Measurements from ENCODE around the gene BMS1. TPM values are rescaled to one million over a fixed set of nuclear protein-coding genes. Genes with fewer than 3 reads are reported as not detected.

BMS1 gene
- total and polyA plus RNA-seq, 2 of the 8 experiments (the other 6 are each of a cell fraction or from before 2014, with no cell fraction given), result 3.7 to 34.6 TPM

- CTCF ChIA-PET (ENCODE audit: partially characterized antibody), result interaction anchor here (0.5 to 2.2 kb wide), 8 partner anchors 10 to 356 kb away, joined by 3 to 8 read pairs (median 4); no protein-coding TSS in a partner anchor
- H3K36me3 ChIP-seq (ENCODE audit: control insufficient read depth in 2 of 4, insufficient read depth in 4 of 4, low read length in 3 of 4), result peaks cover 10 to 34% (median 18%) of the 10 kb centered on the region in 4 experiments
- H3K23ac ChIP-seq (ENCODE audit: insufficient read length), result no peak overlapping the region
- H3K4ac ChIP-seq (replicated peaks; ENCODE audit: insufficient read length, low read depth, low read length), result no peak overlapping the region
- H2BK15ac ChIP-seq (ENCODE audit: low read length), result no peak overlapping the region
- no peak overlapping the region for H4K91ac ChIP-seq (replicated peaks; ENCODE audit: insufficient read length, low read length)
- no peak for FAIRE-seq
- peak in 1 of 2 experiments; percentile 62 for DNase-seq (ENCODE audit: low read depth in 1 of 2, low spot score in 2 of 2)
- no peak overlapping the region for H3K9ac ChIP-seq (replicated peaks in 1 of 4; ENCODE audit: extremely low read depth in 1 of 4, low read depth in 3 of 4, low read length in 3 of 4)
- TF ChIP-seq RAD21 (IDR thresholded peaks at IDR 0.05 in 1 of 2, conservative IDR thresholded peaks at IDR 0.05 in 1 of 2; ENCODE audit: low read depth in 2 of 2, low read length in 2 of 2), result peak; percentile 62 to 69
- TF ChIP-seq SIN3A (conservative IDR thresholded peaks at IDR 0.05 in 1 of 2, IDR thresholded peaks at IDR 0.05 in 1 of 2; ENCODE audit: low read depth in 1 of 2, low read length in 2 of 2), result peak; percentile 19 to 22; a peak in 1 of 4 replicates
- TF ChIP-seq, protein P1, sequence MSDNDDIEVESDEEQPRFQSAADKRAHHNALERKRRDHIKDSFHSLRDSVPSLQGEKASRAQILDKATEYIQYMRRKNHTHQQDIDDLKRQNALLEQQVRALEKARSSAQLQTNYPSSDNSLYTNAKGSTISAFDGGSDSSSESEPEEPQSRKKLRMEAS (IDR thresholded peaks at IDR 0.05), result peak; percentile 47; the same call in 1 of the 2 replicates
- TF ChIP-seq, protein P2, sequence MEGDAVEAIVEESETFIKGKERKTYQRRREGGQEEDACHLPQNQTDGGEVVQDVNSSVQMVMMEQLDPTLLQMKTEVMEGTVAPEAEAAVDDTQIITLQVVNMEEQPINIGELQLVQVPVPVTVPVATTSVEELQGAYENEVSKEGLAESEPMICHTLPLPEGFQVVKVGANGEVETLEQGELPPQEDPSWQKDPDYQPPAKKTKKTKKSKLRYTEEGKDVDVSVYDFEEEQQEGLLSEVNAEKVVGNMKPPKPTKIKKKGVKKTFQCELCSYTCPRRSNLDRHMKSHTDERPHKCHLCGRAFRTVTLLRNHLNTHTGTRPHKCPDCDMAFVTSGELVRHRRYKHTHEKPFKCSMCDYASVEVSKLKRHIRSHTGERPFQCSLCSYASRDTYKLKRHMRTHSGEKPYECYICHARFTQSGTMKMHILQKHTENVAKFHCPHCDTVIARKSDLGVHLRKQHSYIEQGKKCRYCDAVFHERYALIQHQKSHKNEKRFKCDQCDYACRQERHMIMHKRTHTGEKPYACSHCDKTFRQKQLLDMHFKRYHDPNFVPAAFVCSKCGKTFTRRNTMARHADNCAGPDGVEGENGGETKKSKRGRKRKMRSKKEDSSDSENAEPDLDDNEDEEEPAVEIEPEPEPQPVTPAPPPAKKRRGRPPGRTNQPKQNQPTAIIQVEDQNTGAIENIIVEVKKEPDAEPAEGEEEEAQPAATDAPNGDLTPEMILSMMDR (IDR thresholded peaks at IDR 0.05; ENCODE audit: control extremely low read depth in 1 of 3, insufficient read depth in 1 of 3, low read depth in 1 of 3, low read length in 3 of 3), result peak; percentile 64 to 73 (median 70)
- TF ChIP-seq POLR2AphosphoS5 (IDR thresholded peaks at IDR 0.05; ENCODE audit: low read depth, low read length), result 0 out of 2 replicates have a peak, but pooled peaks have one; percentile 21
- no peak for TF ChIP-seq RXRA (IDR thresholded peaks at IDR 0.05; ENCODE audit: insufficient read depth, low read depth, low read length)
- no peak for TF ChIP-seq POU5F1 (IDR thresholded peaks at IDR 0.05; ENCODE audit: low read depth, low read length)
- no peak for TF ChIP-seq EP300 (IDR thresholded peaks at IDR 0.05; ENCODE audit: borderline replicate concordance in 1 of 2, low read depth in 2 of 2, low read length in 2 of 2)
- no peak for TF ChIP-seq KDM4A (IDR thresholded peaks at IDR 0.05; ENCODE audit: low read depth, low read length, severe bottlenecking)
- H2AFZ ChIP-seq (ENCODE audit: low read length), result no peak overlapping the region
- POLR2A ChIA-PET (ENCODE audit: partially characterized antibody), result interaction anchor here (0.6 to 1.7 kb wide), 3 partner anchors 11 to 28 kb away, joined by 3 to 7 read pairs (median 5); no protein-coding TSS in a partner anchor
- H2AK5ac ChIP-seq (ENCODE audit: low read depth, low read length), result no peak overlapping the region
- no peak overlapping the region; a peak in 1 of 8 replicates for H3K4me3 ChIP-seq (ENCODE audit: extremely low read depth in 1 of 4, insufficient read depth in 2 of 4, low read depth in 3 of 4, low read length in 4 of 4)
- H4K20me1 ChIP-seq (replicated peaks in 1 of 2; ENCODE audit: control insufficient read depth in 1 of 2, insufficient read depth in 2 of 2, low read length in 2 of 2), result no peaks in the 10 kb centered on the region
- WGBS, 2 experiments (ENCODE audit: extremely low coverage in 1 of 2, insufficient coverage in 1 of 2, insufficient read length in 1 of 2, insufficient replicate concordance in 2 of 2, low coverage in 1 of 2, low lambda C conversion rate in 2 of 2, missing lambda C conversion rate in 1 of 2), result 27% methylated on average over 6 of the region's 6 CpGs; no CpG with 5 or more reads in 1 of the 2 experiments
- peaks cover 0 to 1% (median 0%) of the 10 kb centered on the region in 4 experiments; a peak in 1 of 7 replicates for H3K27me3 ChIP-seq (replicated peaks in 1 of 4; ENCODE audit: control insufficient read depth in 3 of 4, extremely low read depth in 1 of 4, insufficient read depth in 3 of 4, low read length in 3 of 4)
- no peaks in the 10 kb centered on the region for H3K79me1 ChIP-seq (ENCODE audit: low read depth, low read length)
- H3K4me2 ChIP-seq (ENCODE audit: insufficient read depth in 1 of 2, low read depth in 2 of 2, low read length in 2 of 2), result peak overlapping the region; percentile 31 to 47; a peak in 2 of 4 replicates
- no peak overlapping the region for H2BK120ac ChIP-seq (replicated peaks; ENCODE audit: low read depth, low read length)
- H4K8ac ChIP-seq (ENCODE audit: extremely low read depth, insufficient read depth, low read length), result no peak overlapping the region
- peak overlapping the region; percentile 83 for H3K18ac ChIP-seq (ENCODE audit: extremely low read depth, low read length)
- H3K23me2 ChIP-seq (ENCODE audit: low read depth, low read length), result no peaks in the 10 kb centered on the region
- H2BK20ac ChIP-seq (ENCODE audit: low read length), result no peak overlapping the region; the same call in 1 of the 2 replicates
- H2BK12ac ChIP-seq (ENCODE audit: low read depth, low read length), result no peak overlapping the region
- H4K5ac ChIP-seq (ENCODE audit: insufficient read length, low read depth, low read length), result peak overlapping the region; percentile 57
- no peak overlapping the region for H3K27ac ChIP-seq (ENCODE audit: low read depth, low read length)
- no peak overlapping the region for H3K56ac ChIP-seq (replicated peaks; ENCODE audit: insufficient read length, low read depth, low read length)
- H3K4me1 ChIP-seq (replicated peaks in 1 of 4; ENCODE audit: control insufficient read depth in 3 of 4, insufficient read depth in 4 of 4, low read length in 3 of 4), result peaks cover 5 to 15% (median 10%) of the 10 kb centered on the region in 4 experiments
- no peaks in the 10 kb centered on the region for H3K9me3 ChIP-seq (ENCODE audit: insufficient read depth in 2 of 2, low read depth in 1 of 2, low read length in 1 of 2)
- no peaks in the 10 kb centered on the region; a peak in 2 of 4 replicates for H3K79me2 ChIP-seq (ENCODE audit: control insufficient read depth in 1 of 2, insufficient read depth in 2 of 2, low read length in 2 of 2)
- H3K14ac ChIP-seq (ENCODE audit: insufficient read length), result no peak overlapping the region
- H2BK5ac ChIP-seq (ENCODE audit: low read depth, low read length), result no peak overlapping the region
Observed at GRCh38 chr10:42827201-42827600, 44.6 kb downstream of the BMS1 start.
